ENCODE results near the gene HMOX1. TPM values are rescaled to one million over a fixed set of nuclear protein-coding genes. Genes with fewer than 3 reads are reported as not detected.

HMOX1 gene
- total and polyA plus RNA-seq, 2 donors (not counting 3 experiments of a cell fraction or from before 2014, with no cell fraction given): 41.1 to 69.1 TPM

DNA sequence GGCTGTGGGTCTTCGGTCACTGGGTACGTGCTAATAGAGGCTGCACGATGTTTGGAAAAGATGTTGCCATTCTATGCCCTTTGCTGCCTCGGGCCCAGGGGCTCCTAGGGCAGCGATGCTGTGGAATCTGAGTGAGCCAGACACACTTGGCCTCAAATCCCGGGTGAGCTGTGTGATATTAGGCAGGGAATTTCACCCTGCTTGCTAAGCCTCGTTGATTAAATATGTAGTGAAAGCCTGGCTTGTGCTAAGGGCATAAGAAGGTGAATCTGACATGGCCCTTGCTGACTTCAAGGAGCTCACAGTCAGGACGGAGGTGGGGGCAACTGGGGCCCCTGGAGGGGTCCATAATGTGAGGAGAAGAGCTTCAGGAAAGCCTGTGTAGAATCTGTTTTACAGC is 5.4 kb upstream of the HMOX1 start:
- H3K79me2 ChIP-seq (ENCODE audit: control insufficient read depth, insufficient read depth, low read length): no peaks in the 10 kb centered on the region
- H3K4me2 ChIP-seq (ENCODE audit: insufficient read depth, low read length): no peak overlapping the region
- H3K27me3 ChIP-seq (ENCODE audit: control insufficient read depth in 2 of 2, insufficient read depth in 2 of 2, low read length in 2 of 2): no peaks in the 10 kb centered on the region
- H3K4me3 ChIP-seq (replicated peaks in 1 of 3; ENCODE audit: insufficient read depth in 1 of 3, low read depth in 1 of 3, low read length in 3 of 3): no peak overlapping the region
- TF ChIP-seq MYC (IDR thresholded peaks at IDR 0.05; ENCODE audit: low read depth, low read length) (no peak), POLR2A (IDR thresholded peaks at IDR 0.05; ENCODE audit: low read depth, low read length) (no peak), CTCF (IDR thresholded peaks at IDR 0.05; ENCODE audit: extremely low read depth in 1 of 2, insufficient read depth in 1 of 2, low read depth in 1 of 2, low read length in 2 of 2) (no peak), JUN (IDR thresholded peaks at IDR 0.05; ENCODE audit: borderline replicate concordance, insufficient read depth, insufficient read length, low read depth) (no peak)
- DNase-seq (ENCODE audit: low read depth, low spot score) (no peak), FAIRE-seq (no peak)
- H3K27ac ChIP-seq (ENCODE audit: insufficient read depth, low read depth, low read length): no peak overlapping the region
- no peak overlapping the region for H2AFZ ChIP-seq (ENCODE audit: low read depth, low read length)
- H3K4me1 ChIP-seq (ENCODE audit: control insufficient read depth, extremely low read depth, insufficient read depth, low read length): peaks cover 25% of the 10 kb centered on the region
- H3K9me1 ChIP-seq (replicated peaks; ENCODE audit: control insufficient read depth, extremely low read depth, insufficient read depth, low read length): no peaks in the 10 kb centered on the region
- CTCF ChIA-PET: interaction anchor here (0.9 to 2.4 kb wide), 3 partner anchors 15 to 24 kb away, joined by 4 to 9 read pairs (median 8); no protein-coding TSS in a partner anchor
- intact Hi-C loops (cut with micrococcal nuclease): no loop called here
- no peak overlapping the region for H3K9ac ChIP-seq (replicated peaks; ENCODE audit: extremely low read depth, insufficient read depth, low read length)
- dilution Hi-C loops (cut with MboI; ENCODE audit: extremely low pct_ligation_motif_present, low sequenced_read_pairs): no loop called here
- BruUV-seq (replicated peaks): no TSS peak
- no peaks in the 10 kb centered on the region for H3K9me3 ChIP-seq (replicated peaks; ENCODE audit: control insufficient read depth, insufficient read depth, low read length)
- H3K36me3 ChIP-seq (ENCODE audit: control insufficient read depth in 2 of 2, extremely low read depth in 1 of 2, insufficient read depth in 2 of 2, low read length in 2 of 2): no peaks in the 10 kb centered on the region
- no peaks in the 10 kb centered on the region for H4K20me1 ChIP-seq (replicated peaks; ENCODE audit: control insufficient read depth, extremely low read depth, insufficient read depth, low read length)
- POLR2A ChIA-PET: interaction anchor here (0.7 kb wide), 1 partner anchor 45 kb away, joined by 3 read pairs; no protein-coding TSS in a partner anchor

- no peak overlapping the region for H3K4me3 ChIP-seq (replicated peaks in 1 of 3; ENCODE audit: insufficient read depth in 1 of 3, low read depth in 1 of 3, low read length in 3 of 3)
- H3K9me1 ChIP-seq (replicated peaks; ENCODE audit: control insufficient read depth, extremely low read depth, insufficient read depth, low read length): no peaks in the 10 kb centered on the region
- peak overlapping the region; percentile 94 for H3K27ac ChIP-seq (ENCODE audit: insufficient read depth, low read depth, low read length)
- BruUV-seq (replicated peaks): no TSS peak
- CTCF ChIA-PET: interaction anchor here (0.7 to 2.4 kb wide), 6 partner anchors 21 to 54 kb away, joined by 3 to 9 read pairs (median 3); no protein-coding TSS in a partner anchor
- peaks cover 35% of the 10 kb centered on the region for H3K4me1 ChIP-seq (ENCODE audit: control insufficient read depth, extremely low read depth, insufficient read depth, low read length)
- intact Hi-C loops (cut with micrococcal nuclease): no loop called here
- H3K36me3 ChIP-seq (ENCODE audit: control insufficient read depth in 2 of 2, extremely low read depth in 1 of 2, insufficient read depth in 2 of 2, low read length in 2 of 2): no peaks in the 10 kb centered on the region
- no peaks in the 10 kb centered on the region for H3K27me3 ChIP-seq (ENCODE audit: control insufficient read depth in 2 of 2, insufficient read depth in 2 of 2, low read length in 2 of 2)
- dilution Hi-C loops (cut with MboI; ENCODE audit: extremely low pct_ligation_motif_present, low sequenced_read_pairs): no loop called here
- peak overlapping the region; percentile 58 for H2AFZ ChIP-seq (ENCODE audit: low read depth, low read length)
- FAIRE-seq (peak; percentile 93), DNase-seq (ENCODE audit: low read depth, low spot score) (peak; percentile 99)
- no peak for TF ChIP-seq CTCF (IDR thresholded peaks at IDR 0.05; ENCODE audit: extremely low read depth in 1 of 2, insufficient read depth in 1 of 2, low read depth in 1 of 2, low read length in 2 of 2)
- no peak for TF ChIP-seq GATA2 (IDR thresholded peaks at IDR 0.05; ENCODE audit: insufficient read depth, insufficient read length, low read depth, low read length)
- TF ChIP-seq, protein P1, sequence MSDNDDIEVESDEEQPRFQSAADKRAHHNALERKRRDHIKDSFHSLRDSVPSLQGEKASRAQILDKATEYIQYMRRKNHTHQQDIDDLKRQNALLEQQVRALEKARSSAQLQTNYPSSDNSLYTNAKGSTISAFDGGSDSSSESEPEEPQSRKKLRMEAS (IDR thresholded peaks at IDR 0.05; ENCODE audit: insufficient read depth, insufficient read length): peak; percentile 62
- TF ChIP-seq EZH2 (IDR thresholded peaks at IDR 0.05; ENCODE audit: borderline replicate concordance, low read depth, low read length, severe bottlenecking): no peak
- peak; percentile 39 for TF ChIP-seq POLR2A (IDR thresholded peaks at IDR 0.05; ENCODE audit: low read depth, low read length)
- peak; percentile 70 for TF ChIP-seq JUN (IDR thresholded peaks at IDR 0.05; ENCODE audit: borderline replicate concordance, insufficient read depth, insufficient read length, low read depth)
- TF ChIP-seq FOS (IDR thresholded peaks at IDR 0.05; ENCODE audit: borderline replicate concordance, insufficient read depth, low read length): peak; percentile 50
- peak; percentile 80 for TF ChIP-seq POLR2AphosphoS5 (IDR thresholded peaks at IDR 0.05; ENCODE audit: insufficient read depth, low read depth, low read length)
- peak; percentile 89 for TF ChIP-seq MYC (IDR thresholded peaks at IDR 0.05; ENCODE audit: low read depth, low read length)
- H3K79me2 ChIP-seq (ENCODE audit: control insufficient read depth, insufficient read depth, low read length): peaks cover 8% of the 10 kb centered on the region
- H3K4me2 ChIP-seq (ENCODE audit: insufficient read depth, low read length): peak overlapping the region; percentile 4
- peak overlapping the region; percentile 61 for H3K9ac ChIP-seq (replicated peaks; ENCODE audit: extremely low read depth, insufficient read depth, low read length)
- no peaks in the 10 kb centered on the region for H4K20me1 ChIP-seq (replicated peaks; ENCODE audit: control insufficient read depth, extremely low read depth, insufficient read depth, low read length)
- no peaks in the 10 kb centered on the region for H3K9me3 ChIP-seq (replicated peaks; ENCODE audit: control insufficient read depth, insufficient read depth, low read length)
- POLR2A ChIA-PET: no interaction called here
Observed at GRCh38 chr22:35376728-35377472, 4.0 kb upstream of the HMOX1 start.

Data from endothelial cell of umbilical vein (primary cell).